Kasumi-1 (cell line): ENCODE data around the gene SCTR.

ENCODE experiments used
- DNase-seq, 2 experiments: peaks; one replicate each; lab custom pipeline; 2025; lab: John Stamatoyannopoulos, UW

The SCTR gene

GRCh38 chr2:119442850-119443249 is 81.4 kb downstream of the SCTR start:
- no peak for DNase-seq

- no peak for DNase-seq
These were observed 82.1 kb downstream of the SCTR start for GRCh38 chr2:119442226-119442619.

GRCh38 chr2:119441376-119442225 is 82.7 kb downstream of the SCTR start:
- DNase-seq, result no peak

GRCh38 chr2:119440873-119441272 is 83.4 kb downstream of the SCTR start:
- no peak for DNase-seq

- no peak for DNase-seq
These were observed 83.8 kb downstream of the SCTR start for GRCh38 chr2:119440501-119440870.

- no peak for DNase-seq
These were observed 84.4 kb downstream of the SCTR start for GRCh38 chr2:119439574-119440500.

- DNase-seq, result no peak
These were observed 85.5 kb downstream of the SCTR start for GRCh38 chr2:119438726-119439284.

- DNase-seq, result no peak
These were observed 86.1 kb downstream of the SCTR start for GRCh38 chr2:119438128-119438656.

GRCh38 chr2:119436993-119437772 is 87.1 kb downstream of the SCTR start:
- DNase-seq, result no peak

- DNase-seq, result no peak
These were observed 88.4 kb downstream of the SCTR start for GRCh38 chr2:119435953-119436297.

GRCh38 chr2:119435081-119435952 is 89.0 kb downstream of the SCTR start:
- DNase-seq, result no peak

GRCh38 chr2:119434664-119435063 is 89.6 kb downstream of the SCTR start:
- no peak for DNase-seq

GRCh38 chr2:119433636-119434327 is 90.5 kb downstream of the SCTR start:
- no peak for DNase-seq

GRCh38 chr2:119432851-119433522 is 91.3 kb downstream of the SCTR start:
- no peak for DNase-seq

- DNase-seq, result no peak
These were observed 92.1 kb downstream of the SCTR start for GRCh38 chr2:119431976-119432850.

- DNase-seq, result peak; percentile 34 to 41
These were observed 92.9 kb downstream of the SCTR start, which contains the start of gene TMEM37 for GRCh38 chr2:119431155-119431975. Gene TMEM37, plus strand, starts transcription at chr2:119431854. Its CDS starts 50 bp downstream, at chr2:119431904.

GRCh38 chr2:119430023-119430498 is 94.2 kb downstream of the SCTR start:
- no peak for DNase-seq
